ENCODE results near the gene CATSPERD. TPM values are rescaled to one million over a fixed set of nuclear protein-coding genes. Genes with fewer than 3 reads are reported as not detected.

CATSPERD gene
- total RNA-seq = not detected
- long read RNA-seq = 0 reads

- ATAC-seq (peak; percentile 97), DNase-seq (peak; percentile 99)
- intact Hi-C loops (cut with micrococcal nuclease) = loop anchor here (5.0 kb wide), 1 partner anchor 72 kb away; the partner anchor contains the start of gene DUS3L
These were observed at the start of gene CATSPERD, which contains the start of gene LONP1 for GRCh38 chr19:5719961-5720790. Gene CATSPERD, plus strand, starts transcription at chr19:5720637. Its CDS starts 101 bp downstream, at chr19:5720738. Gene LONP1, minus strand, starts transcription at chr19:5720146. Its CDS starts 14 bp downstream, at chr19:5720132.

- no peak for ATAC-seq
- intact Hi-C loops (cut with micrococcal nuclease) = no loop called here
- no peak for DNase-seq
These were observed 48.8 kb upstream of the CATSPERD start for GRCh38 chr19:5671600-5671999.

- no peak for DNase-seq
These were observed 47.6 kb upstream of the CATSPERD start for GRCh38 chr19:5672708-5673459.

GRCh38 chr19:5673752-5674151 is 46.7 kb upstream of the CATSPERD start:
- no peak for ATAC-seq
- intact Hi-C loops (cut with micrococcal nuclease) = no loop called here
- no peak for DNase-seq

More at GRCh38 chr19:5672708-5673459, 47.6 kb upstream of the CATSPERD start:
- no peak for ATAC-seq
- intact Hi-C loops (cut with micrococcal nuclease) = no loop called here

GRCh38 chr19:5674714-5675113 is 45.7 kb upstream of the CATSPERD start:
- ATAC-seq (no peak), DNase-seq (no peak)
- intact Hi-C loops (cut with micrococcal nuclease) = no loop called here

- intact Hi-C loops (cut with micrococcal nuclease) = no loop called here
- ATAC-seq = no peak
- no peak for DNase-seq
These were observed 44.2 kb upstream of the CATSPERD start for GRCh38 chr19:5676105-5676771.

- ATAC-seq = no peak
- intact Hi-C loops (cut with micrococcal nuclease) = no loop called here
- DNase-seq = no peak
These were observed 43.7 kb upstream of the CATSPERD start for GRCh38 chr19:5676772-5677105.

- DNase-seq (no peak), ATAC-seq (no peak)
- intact Hi-C loops (cut with micrococcal nuclease) = no loop called here
These were observed 43.3 kb upstream of the CATSPERD start for GRCh38 chr19:5677136-5677535.

- peak; percentile 30 for DNase-seq
- intact Hi-C loops (cut with micrococcal nuclease) = no loop called here
- ATAC-seq = no peak
These were observed 42.9 kb upstream of the CATSPERD start for GRCh38 chr19:5677580-5677979.

GRCh38 chr19:5678071-5678718 is 42.2 kb upstream of the CATSPERD start:
- ATAC-seq = no peak
- intact Hi-C loops (cut with micrococcal nuclease) = no loop called here
- DNase-seq = peak; percentile 33

- intact Hi-C loops (cut with micrococcal nuclease) = no loop called here
- peak; percentile 0 for ATAC-seq
- peak; percentile 52 for DNase-seq
These were observed 41.0 kb upstream of the CATSPERD start for GRCh38 chr19:5679289-5680083.

- DNase-seq = peak; percentile 71
- ATAC-seq = peak; percentile 10
- intact Hi-C loops (cut with micrococcal nuclease) = no loop called here
These were observed 40.4 kb upstream of the CATSPERD start for GRCh38 chr19:5680084-5680436.

- DNase-seq = peak; percentile 99
- peak; percentile 92 for ATAC-seq
- intact Hi-C loops (cut with micrococcal nuclease) = no loop called here
These were observed 39.7 kb upstream of the CATSPERD start, which contains the start of the genes HSD11B1L and MICOS13 for GRCh38 chr19:5680437-5681368. Gene HSD11B1L, plus strand, starts transcription at chr19:5681027. Its CDS starts 3,806 bp downstream, at chr19:5684833. Gene MICOS13, minus strand, starts transcription at chr19:5680516. Its CDS starts 30 bp downstream, at chr19:5680486.

GRCh38 chr19:5681391-5682106 is 38.9 kb upstream of the CATSPERD start:
- DNase-seq (no peak), ATAC-seq (no peak)
- intact Hi-C loops (cut with micrococcal nuclease) = no loop called here

- no peak for DNase-seq
- ATAC-seq = no peak
- intact Hi-C loops (cut with micrococcal nuclease) = no loop called here
These were observed 38.3 kb upstream of the CATSPERD start for GRCh38 chr19:5682107-5682482.

- ATAC-seq (no peak), DNase-seq (no peak)
- intact Hi-C loops (cut with micrococcal nuclease) = no loop called here
These were observed 37.1 kb upstream of the CATSPERD start for GRCh38 chr19:5683177-5683886.

Measured in left ventricle myocardium superior (tissue), 1 donor.